K562 (cell line): ENCODE measurements around the gene GATAD2B. TPM values are rescaled to one million over a fixed set of nuclear protein-coding genes. Genes with fewer than 3 reads are reported as not detected.

ENCODE experiments used
- HMBOX1 ChIP-seq: sonication (generic); IDR thresholded peaks from 2 replicates; pipeline ENCODE4 v1.6.1; 2016
- KLF16 ChIP-seq: IDR thresholded peaks from 2 replicates; pipeline ENCODE4 v1.6.1; 2016; ENCODE audit warnings: antibody characterized with exemption
- RNF2 ChIP-seq: sonication (generic); IDR thresholded peaks from 2 replicates; pipeline ENCODE4 v1.6.1; 2016
- SAFB ChIP-seq: fragments of 200-400 bp; formaldehyde crosslinking; IDR thresholded peaks from 2 replicates; pipeline ENCODE4 v1.6.1; 2017; ENCODE audit warnings: low read depth, low read length, borderline replicate concordance
- polyA plus RNA-seq, 8 experiments: library from polyadenylated mRNA; depleted of rRNA in 4 of 8; stranded (reverse) in 5 of 8; unstranded in 3 of 8; fragments of >200 nt; fragmentation: Nextera tagmentation in 2 of 8; fragmentation: Illumina TruSeq in 1 of 8; extraction: Ambion mirVana in 2 of 8; extraction: Trizol in 1 of 8; gene quantifications; 2 replicates each; pipeline versions ENCODE4 v1.2.1 to v1.2.3, GENCODE V29; 2011 to 2014; ENCODE audit warnings: inconsistent platforms in 1 of 8, missing spikeins in 1 of 8
- total RNA-seq, 7 experiments: library from RNA; depleted of rRNA in 6 of 7; stranded (reverse); fragments of >200 nt in 6 of 7; fragmentation: Illumina TruSeq in 2 of 7; extraction: Trizol in 2 of 7; gene quantifications; 2 replicates each; pipeline versions ENCODE4 v1.2.1 to v1.2.3, GENCODE V29; 2011 to 2021; ENCODE audit warnings: low replicate concordance in 1 of 7
- TF ChIP-seq, protein P1 (sequence below), 2 experiments: fragments of 450-650 bp in 1 of 2; sonication (generic) in 1 of 2; formaldehyde crosslinking in 1 of 2; IDR thresholded peaks; 2 replicates each; pipeline versions ENCODE4 v1.7.1 to v1.9.0; 2016 to 2022; ENCODE audit warnings: inconsistent platforms in 1 of 2, mild to moderate bottlenecking in 1 of 2, missing genetic modification reagents in 1 of 2
- TF ChIP-seq, protein P2 (sequence below): fragments of 450-650 bp; IDR thresholded peaks from 2 replicates; pipeline ENCODE4 v1.6.1; 2016; ENCODE audit warnings: borderline replicate concordance
- TF ChIP-seq, protein P3 (sequence below): fragments of 250-450 bp; sonication (Bioruptor Pico); IDR thresholded peaks from 2 replicates; pipeline ENCODE4 v1.5.0; 2021
- TF ChIP-seq, protein P4 (sequence below), 2 experiments: IDR thresholded peaks in 1 of 2; conservative IDR thresholded peaks in 1 of 2; 2 replicates each; pipeline ENCODE4 v1.6.1; 2016; ENCODE audit warnings: low read depth in 2 of 2, mild to moderate bottlenecking in 1 of 2, missing compliant biosample characterization in 1 of 2, missing genetic modification characterization in 1 of 2, moderate library complexity in 1 of 2

Gene GATAD2B
- total and polyA plus RNA-seq, 9 of the 15 experiments (the other 6 are each of a cell fraction or from before 2014, with no cell fraction given): 1.5 to 40.2 (median 4.9) TPM

DNA sequence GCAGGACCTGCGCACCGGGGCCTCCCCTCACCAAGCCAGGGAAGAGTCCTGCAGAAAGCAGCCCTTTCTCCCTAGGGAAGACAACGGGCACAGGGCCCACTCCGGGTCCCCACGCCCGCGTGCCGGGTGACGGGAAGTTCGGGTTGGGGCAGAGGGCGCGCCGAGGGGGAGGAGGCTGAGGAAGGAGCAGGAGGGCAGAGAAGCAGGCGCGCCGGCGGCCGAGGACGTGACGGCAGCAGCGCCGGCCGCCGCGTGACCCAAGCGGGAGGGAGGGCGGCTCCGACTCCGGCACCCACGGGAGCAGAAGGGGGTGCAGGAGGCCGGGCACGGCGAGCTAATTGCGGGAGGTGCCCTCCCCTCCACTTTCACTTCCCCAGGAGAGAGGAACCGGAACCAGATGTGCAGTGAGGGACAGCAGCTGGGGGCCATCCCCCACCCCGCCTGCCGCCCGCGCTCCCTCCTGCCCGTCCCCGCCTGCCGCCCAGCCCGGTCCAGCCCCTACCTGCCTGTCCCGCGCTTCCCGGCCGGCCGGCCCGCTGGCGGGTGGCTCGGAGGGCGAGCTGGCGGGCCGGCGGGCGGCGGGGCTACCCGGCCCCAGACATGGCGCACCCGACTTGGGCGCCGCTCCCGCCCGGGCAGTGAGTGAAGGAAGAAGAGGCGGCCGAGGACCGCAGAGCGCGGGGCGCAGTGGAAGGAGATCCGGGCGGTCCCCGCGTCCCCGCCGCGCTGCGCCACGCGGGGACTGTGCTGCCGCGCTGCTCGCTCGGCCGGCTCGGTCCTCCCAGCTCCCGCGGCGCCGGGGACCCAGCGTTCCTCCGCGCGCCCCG, 23.2 kb upstream of the GATAD2B start (continued):
- TF ChIP-seq, protein P1, sequence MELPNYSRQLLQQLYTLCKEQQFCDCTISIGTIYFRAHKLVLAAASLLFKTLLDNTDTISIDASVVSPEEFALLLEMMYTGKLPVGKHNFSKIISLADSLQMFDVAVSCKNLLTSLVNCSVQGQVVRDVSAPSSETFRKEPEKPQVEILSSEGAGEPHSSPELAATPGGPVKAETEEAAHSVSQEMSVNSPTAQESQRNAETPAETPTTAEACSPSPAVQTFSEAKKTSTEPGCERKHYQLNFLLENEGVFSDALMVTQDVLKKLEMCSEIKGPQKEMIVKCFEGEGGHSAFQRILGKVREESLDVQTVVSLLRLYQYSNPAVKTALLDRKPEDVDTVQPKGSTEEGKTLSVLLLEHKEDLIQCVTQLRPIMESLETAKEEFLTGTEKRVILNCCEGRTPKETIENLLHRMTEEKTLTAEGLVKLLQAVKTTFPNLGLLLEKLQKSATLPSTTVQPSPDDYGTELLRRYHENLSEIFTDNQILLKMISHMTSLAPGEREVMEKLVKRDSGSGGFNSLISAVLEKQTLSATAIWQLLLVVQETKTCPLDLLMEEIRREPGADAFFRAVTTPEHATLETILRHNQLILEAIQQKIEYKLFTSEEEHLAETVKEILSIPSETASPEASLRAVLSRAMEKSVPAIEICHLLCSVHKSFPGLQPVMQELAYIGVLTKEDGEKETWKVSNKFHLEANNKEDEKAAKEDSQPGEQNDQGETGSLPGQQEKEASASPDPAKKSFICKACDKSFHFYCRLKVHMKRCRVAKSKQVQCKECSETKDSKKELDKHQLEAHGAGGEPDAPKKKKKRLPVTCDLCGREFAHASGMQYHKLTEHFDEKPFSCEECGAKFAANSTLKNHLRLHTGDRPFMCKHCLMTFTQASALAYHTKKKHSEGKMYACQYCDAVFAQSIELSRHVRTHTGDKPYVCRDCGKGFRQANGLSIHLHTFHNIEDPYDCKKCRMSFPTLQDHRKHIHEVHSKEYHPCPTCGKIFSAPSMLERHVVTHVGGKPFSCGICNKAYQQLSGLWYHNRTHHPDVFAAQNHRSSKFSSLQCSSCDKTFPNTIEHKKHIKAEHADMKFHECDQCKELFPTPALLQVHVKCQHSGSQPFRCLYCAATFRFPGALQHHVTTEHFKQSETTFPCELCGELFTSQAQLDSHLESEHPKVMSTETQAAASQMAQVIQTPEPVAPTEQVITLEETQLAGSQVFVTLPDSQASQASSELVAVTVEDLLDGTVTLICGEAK (IDR thresholded peaks at IDR 0.05): peak; percentile 66
- TF ChIP-seq, protein P1 (CRISPR knock-in tag; IDR thresholded peaks at IDR 0.05): no peak
- TF ChIP-seq, protein P2, sequence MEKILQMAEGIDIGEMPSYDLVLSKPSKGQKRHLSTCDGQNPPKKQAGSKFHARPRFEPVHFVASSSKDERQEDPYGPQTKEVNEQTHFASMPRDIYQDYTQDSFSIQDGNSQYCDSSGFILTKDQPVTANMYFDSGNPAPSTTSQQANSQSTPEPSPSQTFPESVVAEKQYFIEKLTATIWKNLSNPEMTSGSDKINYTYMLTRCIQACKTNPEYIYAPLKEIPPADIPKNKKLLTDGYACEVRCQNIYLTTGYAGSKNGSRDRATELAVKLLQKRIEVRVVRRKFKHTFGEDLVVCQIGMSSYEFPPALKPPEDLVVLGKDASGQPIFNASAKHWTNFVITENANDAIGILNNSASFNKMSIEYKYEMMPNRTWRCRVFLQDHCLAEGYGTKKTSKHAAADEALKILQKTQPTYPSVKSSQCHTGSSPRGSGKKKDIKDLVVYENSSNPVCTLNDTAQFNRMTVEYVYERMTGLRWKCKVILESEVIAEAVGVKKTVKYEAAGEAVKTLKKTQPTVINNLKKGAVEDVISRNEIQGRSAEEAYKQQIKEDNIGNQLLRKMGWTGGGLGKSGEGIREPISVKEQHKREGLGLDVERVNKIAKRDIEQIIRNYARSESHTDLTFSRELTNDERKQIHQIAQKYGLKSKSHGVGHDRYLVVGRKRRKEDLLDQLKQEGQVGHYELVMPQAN: peak; percentile 73; the same call in 1 of the 2 replicates
- TF ChIP-seq HMBOX1: no peak
- TF ChIP-seq, protein P3, sequence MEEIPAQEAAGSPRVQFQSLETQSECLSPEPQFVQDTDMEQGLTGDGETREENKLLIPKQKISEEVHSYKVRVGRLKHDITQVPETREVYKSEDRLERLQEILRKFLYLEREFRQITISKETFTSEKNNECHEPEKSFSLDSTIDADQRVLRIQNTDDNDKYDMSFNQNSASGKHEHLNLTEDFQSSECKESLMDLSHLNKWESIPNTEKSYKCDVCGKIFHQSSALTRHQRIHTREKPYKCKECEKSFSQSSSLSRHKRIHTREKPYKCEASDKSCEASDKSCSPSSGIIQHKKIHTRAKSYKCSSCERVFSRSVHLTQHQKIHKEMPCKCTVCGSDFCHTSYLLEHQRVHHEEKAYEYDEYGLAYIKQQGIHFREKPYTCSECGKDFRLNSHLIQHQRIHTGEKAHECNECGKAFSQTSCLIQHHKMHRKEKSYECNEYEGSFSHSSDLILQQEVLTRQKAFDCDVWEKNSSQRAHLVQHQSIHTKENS (CRISPR knock-in tag): no peak
- TF ChIP-seq, protein P4, sequence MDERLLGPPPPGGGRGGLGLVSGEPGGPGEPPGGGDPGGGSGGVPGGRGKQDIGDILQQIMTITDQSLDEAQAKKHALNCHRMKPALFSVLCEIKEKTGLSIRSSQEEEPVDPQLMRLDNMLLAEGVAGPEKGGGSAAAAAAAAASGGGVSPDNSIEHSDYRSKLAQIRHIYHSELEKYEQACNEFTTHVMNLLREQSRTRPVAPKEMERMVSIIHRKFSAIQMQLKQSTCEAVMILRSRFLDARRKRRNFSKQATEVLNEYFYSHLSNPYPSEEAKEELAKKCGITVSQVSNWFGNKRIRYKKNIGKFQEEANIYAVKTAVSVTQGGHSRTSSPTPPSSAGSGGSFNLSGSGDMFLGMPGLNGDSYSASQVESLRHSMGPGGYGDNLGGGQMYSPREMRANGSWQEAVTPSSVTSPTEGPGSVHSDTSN (CRISPR knock-in tag; IDR thresholded peaks at IDR 0.05; ENCODE audit: low read depth): no peak
- TF ChIP-seq, protein P4 (tag; conservative IDR thresholded peaks at IDR 0.05; ENCODE audit: low read depth): no peak
- TF ChIP-seq RNF2: no peak
- no peak for TF ChIP-seq KLF16
- no peak for TF ChIP-seq SAFB
